ENCODE data around the gene APC.
"Not testable (repeated sequence)": the region's sequence is repeated elsewhere in the genome, so short reads cannot be mapped to it uniquely, and the experiment has no call there.

The APC gene

DNA sequence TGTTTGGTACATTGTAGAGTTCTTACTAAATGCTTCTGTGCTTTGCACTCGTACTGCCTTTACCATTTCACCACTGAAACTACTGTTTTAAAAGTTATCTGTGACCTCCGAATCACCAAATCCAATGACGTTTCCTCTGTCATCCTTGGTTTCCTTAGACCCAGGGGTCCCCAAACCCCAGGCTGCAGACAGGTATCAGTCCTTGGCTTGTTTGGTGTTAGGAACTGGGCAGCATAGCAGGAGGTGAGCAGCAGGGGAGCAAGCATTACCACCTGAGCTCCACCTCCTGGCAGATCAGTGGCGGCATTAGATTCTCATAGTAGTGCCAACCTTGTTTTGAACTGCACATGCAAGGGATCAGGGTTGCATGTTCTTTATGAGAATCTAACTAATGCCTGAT lies 26.8 kb upstream of the APC start:
- no peak for ATAC-seq
- TF ChIP-seq ISL1 (CRISPR knock-in tag; IDR thresholded peaks at IDR 0.05) (no peak), ARNTL (CRISPR knock-in tag; IDR thresholded peaks at IDR 0.05; ENCODE audit: borderline replicate concordance, low read depth) (no peak)

DNA sequence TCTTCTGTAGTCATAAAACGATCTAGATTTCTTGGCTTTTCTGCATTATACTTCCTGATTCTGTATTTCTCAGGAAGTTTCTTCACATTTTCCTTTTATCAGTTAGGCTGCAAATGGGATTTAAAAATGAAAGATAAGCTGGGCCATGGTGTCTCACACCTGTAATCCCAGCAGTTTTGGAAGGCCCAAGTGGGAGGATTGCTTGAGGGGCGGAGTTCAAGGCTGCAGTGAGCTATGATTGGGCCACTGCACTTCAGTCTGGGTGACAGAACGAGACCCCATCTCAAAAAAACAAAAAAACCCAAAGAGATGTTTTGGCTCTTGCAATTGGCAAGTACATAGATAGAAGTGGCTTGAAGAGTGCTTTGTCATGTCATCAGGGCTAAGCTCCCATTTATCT lies 26.2 kb upstream of the APC start:
- TF ChIP-seq TOX (CRISPR knock-in tag; IDR thresholded peaks at IDR 0.05; ENCODE audit: borderline replicate concordance) (no peak), ZFP30 (CRISPR knock-in tag; IDR thresholded peaks at IDR 0.05) (no peak), ZC3H10 (CRISPR knock-in tag; IDR thresholded peaks at IDR 0.05) (no peak), ESRRG (CRISPR knock-in tag; IDR thresholded peaks at IDR 0.05) (no peak), ZNF565 (CRISPR knock-in tag; conservative IDR thresholded peaks at IDR 0.05; ENCODE audit: low read depth) (no peak)
- TF ChIP-seq, protein P1, sequence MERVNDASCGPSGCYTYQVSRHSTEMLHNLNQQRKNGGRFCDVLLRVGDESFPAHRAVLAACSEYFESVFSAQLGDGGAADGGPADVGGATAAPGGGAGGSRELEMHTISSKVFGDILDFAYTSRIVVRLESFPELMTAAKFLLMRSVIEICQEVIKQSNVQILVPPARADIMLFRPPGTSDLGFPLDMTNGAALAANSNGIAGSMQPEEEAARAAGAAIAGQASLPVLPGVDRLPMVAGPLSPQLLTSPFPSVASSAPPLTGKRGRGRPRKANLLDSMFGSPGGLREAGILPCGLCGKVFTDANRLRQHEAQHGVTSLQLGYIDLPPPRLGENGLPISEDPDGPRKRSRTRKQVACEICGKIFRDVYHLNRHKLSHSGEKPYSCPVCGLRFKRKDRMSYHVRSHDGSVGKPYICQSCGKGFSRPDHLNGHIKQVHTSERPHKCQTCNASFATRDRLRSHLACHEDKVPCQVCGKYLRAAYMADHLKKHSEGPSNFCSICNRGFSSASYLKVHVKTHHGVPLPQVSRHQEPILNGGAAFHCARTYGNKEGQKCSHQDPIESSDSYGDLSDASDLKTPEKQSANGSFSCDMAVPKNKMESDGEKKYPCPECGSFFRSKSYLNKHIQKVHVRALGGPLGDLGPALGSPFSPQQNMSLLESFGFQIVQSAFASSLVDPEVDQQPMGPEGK (CRISPR knock-in tag; IDR thresholded peaks at IDR 0.05; ENCODE audit: borderline replicate concordance) = no peak
- TF ChIP-seq, protein P2, sequence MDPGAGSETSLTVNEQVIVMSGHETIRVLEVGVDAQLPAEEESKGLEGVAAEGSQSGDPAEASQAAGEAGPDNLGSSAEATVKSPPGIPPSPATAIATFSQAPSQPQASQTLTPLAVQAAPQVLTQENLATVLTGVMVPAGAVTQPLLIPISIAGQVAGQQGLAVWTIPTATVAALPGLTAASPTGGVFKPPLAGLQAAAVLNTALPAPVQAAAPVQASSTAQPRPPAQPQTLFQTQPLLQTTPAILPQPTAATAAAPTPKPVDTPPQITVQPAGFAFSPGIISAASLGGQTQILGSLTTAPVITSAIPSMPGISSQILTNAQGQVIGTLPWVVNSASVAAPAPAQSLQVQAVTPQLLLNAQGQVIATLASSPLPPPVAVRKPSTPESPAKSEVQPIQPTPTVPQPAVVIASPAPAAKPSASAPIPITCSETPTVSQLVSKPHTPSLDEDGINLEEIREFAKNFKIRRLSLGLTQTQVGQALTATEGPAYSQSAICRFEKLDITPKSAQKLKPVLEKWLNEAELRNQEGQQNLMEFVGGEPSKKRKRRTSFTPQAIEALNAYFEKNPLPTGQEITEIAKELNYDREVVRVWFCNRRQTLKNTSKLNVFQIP (CRISPR knock-in tag; IDR thresholded peaks at IDR 0.05; ENCODE audit: borderline replicate concordance, low read depth) = no peak
- ATAC-seq = no peak

DNA sequence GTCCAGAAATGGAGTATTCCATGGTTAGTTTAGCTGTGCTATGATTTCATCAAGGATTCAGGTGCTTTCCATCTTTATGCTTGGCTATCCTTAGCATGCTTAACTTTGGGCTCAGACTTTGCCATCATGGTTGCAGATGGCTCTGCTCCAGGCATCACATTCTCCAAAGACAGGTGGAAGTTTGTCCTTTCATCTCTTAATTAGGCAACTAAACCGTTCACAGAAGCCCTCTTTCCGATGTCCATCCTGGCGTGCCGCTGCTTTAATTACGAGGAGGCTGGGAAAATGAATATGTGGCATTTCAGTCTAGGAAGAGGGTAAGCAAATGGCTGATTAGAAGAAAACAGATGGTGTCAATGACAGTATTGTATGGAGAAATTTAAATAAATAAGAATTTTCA lies 24.5 kb upstream of the APC start:
- no peak for TF ChIP-seq ZNF70 (CRISPR knock-in tag; IDR thresholded peaks at IDR 0.05)
- no peak for TF ChIP-seq ZNF8 (CRISPR knock-in tag; IDR thresholded peaks at IDR 0.05)
- TF ChIP-seq CSDC2 (CRISPR knock-in tag; IDR thresholded peaks at IDR 0.05) = no peak
- no peak for ATAC-seq

DNA sequence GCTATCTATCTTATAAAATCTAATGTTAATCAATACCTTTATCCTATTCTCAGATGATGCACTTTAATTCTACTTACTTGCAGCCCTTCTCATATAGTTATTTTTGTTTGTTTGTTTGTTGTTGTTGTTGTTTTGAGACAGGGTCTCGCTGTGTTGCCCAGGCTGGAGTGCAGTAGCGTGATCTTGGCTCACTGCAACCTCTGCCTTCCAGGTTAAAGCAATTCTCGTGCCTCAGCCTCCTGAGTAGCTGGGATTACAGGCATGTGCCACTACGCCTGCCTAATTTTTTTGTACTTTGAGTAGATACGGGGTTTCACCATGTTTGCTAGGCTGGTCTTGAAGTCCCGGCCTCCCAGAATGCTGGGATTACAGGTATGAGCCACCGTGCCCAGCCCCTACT lies 20.8 kb upstream of the APC start:
- not testable (repeated sequence) for ATAC-seq

DNA sequence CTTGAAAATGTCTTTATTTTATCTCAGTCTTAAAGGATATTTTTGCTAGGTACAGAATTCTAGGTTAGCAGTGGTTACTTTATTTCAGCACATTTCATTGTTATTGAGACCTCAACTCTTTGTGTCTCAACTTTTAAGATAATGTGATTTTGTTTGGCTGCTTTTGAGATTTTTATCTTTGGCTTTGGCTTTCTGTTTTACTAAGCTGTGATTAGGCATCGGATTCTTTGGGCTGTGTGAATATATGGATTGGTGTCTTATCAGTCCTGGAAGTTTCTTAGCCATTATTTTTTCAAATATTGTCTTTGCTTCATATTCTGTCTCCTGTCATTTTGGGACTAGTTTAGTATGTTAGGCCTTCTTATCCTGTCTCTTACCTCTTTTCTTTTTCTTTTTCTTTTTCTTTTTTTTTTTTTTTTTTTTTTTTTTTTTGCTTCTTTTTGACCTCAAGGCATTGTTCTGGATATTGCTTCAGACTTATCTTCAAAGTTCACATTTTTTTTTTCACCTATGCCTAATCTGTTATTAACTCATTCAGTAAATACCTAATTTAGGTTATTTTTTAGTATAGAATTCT lies 20.1 kb upstream of the APC start:
- ATAC-seq = no peak

More for the DNA sequence above, 20.1 kb upstream of the APC start:
- TF ChIP-seq, protein P3, sequence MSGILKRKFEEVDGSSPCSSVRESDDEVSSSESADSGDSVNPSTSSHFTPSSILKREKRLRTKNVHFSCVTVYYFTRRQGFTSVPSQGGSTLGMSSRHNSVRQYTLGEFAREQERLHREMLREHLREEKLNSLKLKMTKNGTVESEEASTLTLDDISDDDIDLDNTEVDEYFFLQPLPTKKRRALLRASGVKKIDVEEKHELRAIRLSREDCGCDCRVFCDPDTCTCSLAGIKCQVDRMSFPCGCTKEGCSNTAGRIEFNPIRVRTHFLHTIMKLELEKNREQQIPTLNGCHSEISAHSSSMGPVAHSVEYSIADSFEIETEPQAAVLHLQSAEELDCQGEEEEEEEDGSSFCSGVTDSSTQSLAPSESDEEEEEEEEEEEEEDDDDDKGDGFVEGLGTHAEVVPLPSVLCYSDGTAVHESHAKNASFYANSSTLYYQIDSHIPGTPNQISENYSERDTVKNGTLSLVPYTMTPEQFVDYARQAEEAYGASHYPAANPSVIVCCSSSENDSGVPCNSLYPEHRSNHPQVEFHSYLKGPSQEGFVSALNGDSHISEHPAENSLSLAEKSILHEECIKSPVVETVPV (CRISPR knock-in tag; IDR thresholded peaks at IDR 0.05) = no peak
- TF ChIP-seq BACH2 (CRISPR knock-in tag; IDR thresholded peaks at IDR 0.05; ENCODE audit: borderline replicate concordance) (no peak), ZFP30 (CRISPR knock-in tag; IDR thresholded peaks at IDR 0.05) (no peak), TOX (CRISPR knock-in tag; IDR thresholded peaks at IDR 0.05; ENCODE audit: borderline replicate concordance) (no peak), GLIS3 (CRISPR knock-in tag; IDR thresholded peaks at IDR 0.05) (no peak), ZC3H10 (CRISPR knock-in tag; IDR thresholded peaks at IDR 0.05) (no peak), ARNTL (CRISPR knock-in tag; IDR thresholded peaks at IDR 0.05; ENCODE audit: borderline replicate concordance, low read depth) (no peak), TCF4 (CRISPR knock-in tag; IDR thresholded peaks at IDR 0.05; ENCODE audit: borderline replicate concordance) (no peak), ZNF565 (CRISPR knock-in tag; conservative IDR thresholded peaks at IDR 0.05; ENCODE audit: low read depth) (no peak), ESRRG (CRISPR knock-in tag; IDR thresholded peaks at IDR 0.05) (no peak), ZFP3 (CRISPR knock-in tag; IDR thresholded peaks at IDR 0.05) (no peak), SNAI2 (CRISPR knock-in tag; IDR thresholded peaks at IDR 0.05) (no peak)
- TF ChIP-seq, protein P2 (CRISPR knock-in tag; IDR thresholded peaks at IDR 0.05; ENCODE audit: borderline replicate concordance, low read depth) = no peak
- TF ChIP-seq, protein P4, sequence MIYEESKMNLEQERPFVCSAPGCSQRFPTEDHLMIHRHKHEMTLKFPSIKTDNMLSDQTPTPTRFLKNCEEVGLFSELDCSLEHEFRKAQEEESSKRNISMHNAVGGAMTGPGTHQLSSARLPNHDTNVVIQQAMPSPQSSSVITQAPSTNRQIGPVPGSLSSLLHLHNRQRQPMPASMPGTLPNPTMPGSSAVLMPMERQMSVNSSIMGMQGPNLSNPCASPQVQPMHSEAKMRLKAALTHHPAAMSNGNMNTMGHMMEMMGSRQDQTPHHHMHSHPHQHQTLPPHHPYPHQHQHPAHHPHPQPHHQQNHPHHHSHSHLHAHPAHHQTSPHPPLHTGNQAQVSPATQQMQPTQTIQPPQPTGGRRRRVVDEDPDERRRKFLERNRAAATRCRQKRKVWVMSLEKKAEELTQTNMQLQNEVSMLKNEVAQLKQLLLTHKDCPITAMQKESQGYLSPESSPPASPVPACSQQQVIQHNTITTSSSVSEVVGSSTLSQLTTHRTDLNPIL (CRISPR knock-in tag; IDR thresholded peaks at IDR 0.05; ENCODE audit: low read depth) = no peak

Data from SK-N-SH treated with all-trans-retinoic acid at 6 μM for 48 hours (cell line).